ENCODE measurements around the gene UBE2QL1. TPM values are rescaled to one million over a fixed set of nuclear protein-coding genes. Genes with fewer than 3 reads are reported as not detected.

The UBE2QL1 gene
- total RNA-seq, 1 experiment from 2014 or later = 0.50 TPM

DNA sequence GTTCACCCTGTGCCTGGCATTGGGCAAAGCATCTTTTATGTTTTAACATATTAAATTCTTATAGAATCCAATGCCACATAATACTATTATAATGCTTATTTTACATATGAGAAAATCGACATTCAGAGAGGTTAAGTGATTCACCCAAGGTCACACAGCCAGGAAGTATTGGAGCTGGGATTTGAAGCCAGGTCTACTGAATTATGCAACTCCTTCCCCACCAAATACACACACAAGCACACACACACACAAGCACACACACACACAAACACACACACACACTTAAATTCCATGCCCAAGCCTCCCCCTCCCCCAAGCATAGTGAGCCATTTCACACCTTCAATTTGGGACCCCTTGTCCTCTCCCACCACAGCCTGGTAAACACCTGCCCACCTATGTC is 37.4 kb downstream of the UBE2QL1 start:
- DNase-seq (ENCODE audit: low spot score) (no peak), ATAC-seq (no peak)
- POLR2A ChIA-PET = no interaction called here
- no peak for TF ChIP-seq FOXK1 (CRISPR knock-in tag; IDR thresholded peaks at IDR 0.05)
- no peak for TF ChIP-seq ZNF232 (CRISPR knock-in tag; IDR thresholded peaks at IDR 0.05)
- no peak for TF ChIP-seq ZNF512 (CRISPR knock-in tag; IDR thresholded peaks at IDR 0.05; ENCODE audit: borderline replicate concordance)
- TF ChIP-seq TEAD1 (CRISPR knock-in tag; IDR thresholded peaks at IDR 0.05) = no peak
- no peak for TF ChIP-seq ZNF671 (CRISPR knock-in tag; IDR thresholded peaks at IDR 0.05)
- TF ChIP-seq, protein P1, sequence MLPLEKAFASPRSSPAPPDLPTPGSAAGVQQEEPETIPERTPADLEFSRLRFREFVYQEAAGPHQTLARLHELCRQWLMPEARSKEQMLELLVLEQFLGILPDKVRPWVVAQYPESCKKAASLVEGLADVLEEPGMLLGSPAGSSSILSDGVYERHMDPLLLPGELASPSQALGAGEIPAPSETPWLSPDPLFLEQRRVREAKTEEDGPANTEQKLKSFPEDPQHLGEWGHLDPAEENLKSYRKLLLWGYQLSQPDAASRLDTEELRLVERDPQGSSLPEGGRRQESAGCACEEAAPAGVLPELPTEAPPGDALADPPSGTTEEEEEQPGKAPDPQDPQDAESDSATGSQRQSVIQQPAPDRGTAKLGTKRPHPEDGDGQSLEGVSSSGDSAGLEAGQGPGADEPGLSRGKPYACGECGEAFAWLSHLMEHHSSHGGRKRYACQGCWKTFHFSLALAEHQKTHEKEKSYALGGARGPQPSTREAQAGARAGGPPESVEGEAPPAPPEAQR (CRISPR knock-in tag; IDR thresholded peaks at IDR 0.05) = no peak
- no peak for TF ChIP-seq CREM (CRISPR knock-in tag; IDR thresholded peaks at IDR 0.05)
- no peak for TF ChIP-seq MAX (CRISPR knock-in tag; IDR thresholded peaks at IDR 0.05)
- TF ChIP-seq JAZF1 (CRISPR knock-in tag; IDR thresholded peaks at IDR 0.05) = no peak
- TF ChIP-seq EMX1 (CRISPR knock-in tag; IDR thresholded peaks at IDR 0.05) = no peak
- Mint-ChIP-seq H3K4me1 (peaks cover 4% of the 10 kb centered on the region), H3K27ac (no peak overlapping the region), H3K9me3 (no peaks in the 10 kb centered on the region), H3K4me3 (no peak overlapping the region), H3K27me3 (ENCODE audit: low read depth) (peaks cover 2% of the 10 kb centered on the region), H3K36me3 (no peaks in the 10 kb centered on the region)
- CTCF ChIA-PET = interaction anchor here (1.1 to 1.4 kb wide), 2 partner anchors 10 to 51 kb away, joined by 3 to 4 read pairs; no protein-coding TSS in a partner anchor

GRCh38 chr5:6487081-6487480 is 38.4 kb downstream of the UBE2QL1 start:
- Mint-ChIP-seq H3K27me3 (ENCODE audit: low read depth) (peaks cover 12% of the 10 kb centered on the region), H3K9me3 (no peaks in the 10 kb centered on the region), H3K36me3 (no peaks in the 10 kb centered on the region), H3K4me3 (no peak overlapping the region), H3K27ac (no peak overlapping the region), H3K4me1 (peaks cover 14% of the 10 kb centered on the region)
- DNase-seq (ENCODE audit: low spot score) (no peak), ATAC-seq (no peak)
- no peak for TF ChIP-seq OVOL2 (CRISPR knock-in tag; IDR thresholded peaks at IDR 0.05; ENCODE audit: borderline replicate concordance)
- CTCF ChIA-PET = interaction anchor here (1.2 kb wide), 1 partner anchor 52 kb away, joined by 5 read pairs; no protein-coding TSS in a partner anchor
- POLR2A ChIA-PET = no interaction called here

DNA sequence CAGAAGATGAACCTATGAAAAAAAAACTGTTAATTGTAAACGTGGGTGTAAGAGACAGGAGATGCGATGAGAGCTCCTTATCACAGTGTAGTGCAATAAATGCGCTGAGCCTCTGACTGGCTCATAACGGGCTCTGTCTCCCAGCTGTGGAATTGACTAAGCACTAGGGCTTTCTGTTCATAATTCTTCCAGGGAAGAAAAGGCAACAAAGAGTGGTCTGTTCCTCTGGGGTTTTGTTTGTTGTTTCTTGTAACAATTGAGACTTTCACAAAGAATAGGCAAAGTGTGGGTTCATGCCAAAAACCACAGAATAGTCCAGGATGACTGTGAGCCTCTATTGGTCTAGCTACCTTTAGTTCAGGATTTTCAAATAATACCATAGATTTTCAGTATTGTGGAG is 39.4 kb downstream of the UBE2QL1 start:
- peaks cover 19% of the 10 kb centered on the region for H3K27me3 Mint-ChIP-seq (ENCODE audit: low read depth)
- TF ChIP-seq ZNF317 (CRISPR knock-in tag; IDR thresholded peaks at IDR 0.05; ENCODE audit: borderline replicate concordance, low read depth) (no peak), ZNF532 (CRISPR knock-in tag; IDR thresholded peaks at IDR 0.05; ENCODE audit: borderline replicate concordance) (no peak), TEAD1 (CRISPR knock-in tag; IDR thresholded peaks at IDR 0.05) (no peak)
- TF ChIP-seq, protein P1 (CRISPR knock-in tag; IDR thresholded peaks at IDR 0.05) = no peak
- CTCF ChIA-PET = interaction anchor here (1.2 kb wide), 1 partner anchor 53 kb away, joined by 5 read pairs; no protein-coding TSS in a partner anchor
- H3K27ac Mint-ChIP-seq = no peak overlapping the region
- ATAC-seq = no peak
- H3K4me3 Mint-ChIP-seq = no peak overlapping the region
- peaks cover 17% of the 10 kb centered on the region for H3K4me1 Mint-ChIP-seq
- no peaks in the 10 kb centered on the region for H3K9me3 Mint-ChIP-seq
- H3K36me3 Mint-ChIP-seq = no peaks in the 10 kb centered on the region
- DNase-seq (ENCODE audit: low spot score) = no peak
- POLR2A ChIA-PET = interaction anchor here (0.6 kb wide), 1 partner anchor 326 kb away, joined by 4 read pairs; no protein-coding TSS in a partner anchor

Data from WTC11 (cell line).